ENCODE measurements around the gene CCDC120.

The CCDC120 gene

GRCh38 chrX:49043987-49044281 is 14.9 kb upstream of the CCDC120 start:
- H3K36me3 ChIP-seq, result no peaks in the 10 kb centered on the region
- TF ChIP-seq CTCF (IDR thresholded peaks at IDR 0.05; ENCODE audit: low read depth, low read length), result no peak
- H3K4me1 ChIP-seq, result peaks cover 4% of the 10 kb centered on the region
- H3K4me3 ChIP-seq (ENCODE audit: low read depth, low read length), result peak overlapping the region; percentile 43
- DNase-seq, result no peak
- H3K27me3 ChIP-seq, result no peaks in the 10 kb centered on the region
- no peaks in the 10 kb centered on the region for H3K9me3 ChIP-seq

- DNase-seq, result peak; percentile 82
- Histone ChIP-seq H3K27me3 (no peaks in the 10 kb centered on the region), H3K36me3 (no peaks in the 10 kb centered on the region), H3K9me3 (no peaks in the 10 kb centered on the region), H3K4me1 (no peaks in the 10 kb centered on the region), H3K4me3 (ENCODE audit: low read depth, low read length) (peak overlapping the region; percentile 56)
- TF ChIP-seq CTCF (IDR thresholded peaks at IDR 0.05; ENCODE audit: low read depth, low read length), result no peak
These were observed 5.4 kb upstream of the CCDC120 start for GRCh38 chrX:49053223-49054072.

- Histone ChIP-seq H3K27me3 (no peaks in the 10 kb centered on the region), H3K4me1 (no peaks in the 10 kb centered on the region)
- TF ChIP-seq CTCF (IDR thresholded peaks at IDR 0.05; ENCODE audit: low read depth, low read length), result no peak
These were observed 4.6 kb upstream of the CCDC120 start for GRCh38 chrX:49054073-49054762.

GRCh38 chrX:49059201-49059600 is 402 bp downstream of the CCDC120 start:
- Histone ChIP-seq H3K36me3 (no peaks in the 10 kb centered on the region), H3K4me3 (ENCODE audit: low read depth, low read length) (no peak overlapping the region), H3K27me3 (no peaks in the 10 kb centered on the region), H3K4me1 (no peaks in the 10 kb centered on the region), H3K9me3 (no peaks in the 10 kb centered on the region)
- TF ChIP-seq CTCF (IDR thresholded peaks at IDR 0.05; ENCODE audit: low read depth, low read length), result no peak
- DNase-seq, result no peak

More at GRCh38 chrX:49054073-49054762, 4.6 kb upstream of the CCDC120 start:
- Histone ChIP-seq H3K9me3 (no peaks in the 10 kb centered on the region), H3K4me3 (ENCODE audit: low read depth, low read length) (peak overlapping the region; percentile 56), H3K36me3 (no peaks in the 10 kb centered on the region)
- DNase-seq, result no peak

GRCh38 chrX:49059681-49060085 is 884 bp downstream of the CCDC120 start:
- no peak for DNase-seq
- Histone ChIP-seq H3K36me3 (no peaks in the 10 kb centered on the region), H3K9me3 (no peaks in the 10 kb centered on the region), H3K4me3 (ENCODE audit: low read depth, low read length) (no peak overlapping the region), H3K4me1 (no peaks in the 10 kb centered on the region), H3K27me3 (no peaks in the 10 kb centered on the region)
- no peak for TF ChIP-seq CTCF (IDR thresholded peaks at IDR 0.05; ENCODE audit: low read depth, low read length)

- Histone ChIP-seq H3K4me3 (ENCODE audit: low read depth, low read length) (no peak overlapping the region), H3K27me3 (no peaks in the 10 kb centered on the region), H3K36me3 (no peaks in the 10 kb centered on the region), H3K9me3 (no peaks in the 10 kb centered on the region), H3K4me1 (no peaks in the 10 kb centered on the region)
- no peak for TF ChIP-seq CTCF (IDR thresholded peaks at IDR 0.05; ENCODE audit: low read depth, low read length)
- DNase-seq, result no peak
These were observed 2.1 kb downstream of the CCDC120 start for GRCh38 chrX:49060914-49061313.

Data from BE2C (cell line).